Tibial nerve (tissue), 4 donors: Measurements from ENCODE around the gene ARFGEF3.

Experiments
- CTCF ChIP-seq, 5 experiments: fragments of 200-600 bp in 3 of 5; fragments of 450-650 bp in 2 of 5; sonication (generic) in 3 of 5; IDR thresholded peaks; one replicate each; pipeline ENCODE4 v1.5.1; 2016 to 2019; ENCODE audit warnings: antibody characterized with exemption in 5 of 5, mild to moderate bottlenecking in 3 of 5, moderate library complexity in 2 of 5
- EP300 ChIP-seq, 2 donors: sonication (generic); formaldehyde crosslinking; IDR thresholded peaks; one replicate each; pipeline ENCODE4 v1.6.1; 2017; ENCODE audit warnings: antibody characterized with exemption in 2 of 2, mild to moderate bottlenecking in 1 of 2

GRCh38 chr6:138296381-138296780 is 134.6 kb downstream of the ARFGEF3 start:
- TF ChIP-seq EP300 (IDR thresholded peaks at IDR 0.05) = no peak
- no peak for TF ChIP-seq CTCF (IDR thresholded peaks at IDR 0.05)
